H9 (cell line): ENCODE data around the gene TLE5. TPM values are rescaled to one million over a fixed set of nuclear protein-coding genes. Genes with fewer than 3 reads are reported as not detected.

Source experiments
- DNase-seq: peaks from one replicate; pipeline ENCODE4 v3.0.0-alpha.2; 2017
- H2AFZ ChIP-seq: one replicate; pipeline ENCODE4 v1.6.1; 2013; ENCODE audit warnings: mild to moderate bottlenecking, low read length, control low read depth, moderate library complexity
- H2AK5ac ChIP-seq: 2 replicates; pipeline ENCODE4 v1.6.1; 2013; ENCODE audit warnings: low read length, control low read depth, mixed read lengths; ENCODE audit not compliant: insufficient read length
- H2BK120ac ChIP-seq: one replicate; pipeline ENCODE4 v1.6.1; 2013; ENCODE audit warnings: low read depth, mild to moderate bottlenecking, low read length, control low read depth, inconsistent platforms; ENCODE audit not compliant: poor library complexity, severe bottlenecking
- H2BK12ac ChIP-seq: 2 replicates; pipeline ENCODE4 v1.6.1; 2013; ENCODE audit warnings: low read length, control low read depth, mixed read lengths, low read depth; ENCODE audit not compliant: insufficient read length
- H2BK15ac ChIP-seq: 2 replicates; pipeline ENCODE4 v1.6.1; 2013; ENCODE audit warnings: low read depth, low read length, control low read depth
- H2BK20ac ChIP-seq: one replicate; pipeline ENCODE4 v1.6.1; 2013; ENCODE audit warnings: low read depth, mild to moderate bottlenecking, low read length, control low read depth, inconsistent platforms; ENCODE audit not compliant: poor library complexity, severe bottlenecking
- H2BK5ac ChIP-seq: 2 replicates; pipeline ENCODE4 v1.6.1; 2013; ENCODE audit warnings: low read length, control low read depth, mixed read lengths; ENCODE audit not compliant: insufficient read length
- H3K14ac ChIP-seq: 2 replicates; pipeline ENCODE4 v1.6.1; 2013; ENCODE audit warnings: low read length, control low read depth; ENCODE audit not compliant: insufficient read depth
- H3K18ac ChIP-seq: 2 replicates; pipeline ENCODE4 v1.6.1; 2013; ENCODE audit warnings: low read depth, mild to moderate bottlenecking, mixed read lengths, low read length, control low read depth; ENCODE audit not compliant: insufficient read length
- H3K23ac ChIP-seq: 2 replicates; pipeline ENCODE4 v1.6.1; 2013; ENCODE audit warnings: low read length, control low read depth, mixed read lengths, low read depth; ENCODE audit not compliant: insufficient read length
- H3K23me2 ChIP-seq: 2 replicates; pipeline ENCODE4 v1.6.1; 2013; ENCODE audit warnings: low read depth, mild to moderate bottlenecking, mixed read lengths, low read length, control low read depth; ENCODE audit not compliant: insufficient read length, poor library complexity, severe bottlenecking
- H3K27ac ChIP-seq: 2 replicates; pipeline ENCODE4 v1.5.1; 2013; ENCODE audit warnings: low read length, control low read depth, mixed read lengths, low read depth; ENCODE audit not compliant: insufficient read length
- H3K27me3 ChIP-seq: 2 replicates; pipeline ENCODE4 v1.6.1; 2013; ENCODE audit warnings: low read length, control low read depth, inconsistent platforms; ENCODE audit not compliant: insufficient read depth
- H3K4ac ChIP-seq: 2 replicates; pipeline ENCODE4 v1.6.1; 2013; ENCODE audit warnings: low read depth, mild to moderate bottlenecking, control low read depth, inconsistent platforms, low read length, moderate library complexity
- H3K4me1 ChIP-seq: 2 replicates; pipeline ENCODE4 v1.6.1; 2013; ENCODE audit warnings: low read length, control low read depth, inconsistent platforms; ENCODE audit not compliant: insufficient read depth
- H3K4me2 ChIP-seq: 2 replicates; pipeline ENCODE4 v1.6.1; 2013; ENCODE audit warnings: low read length, control low read depth, mixed read lengths; ENCODE audit not compliant: insufficient read length, insufficient read depth
- H3K56ac ChIP-seq: 2 replicates; pipeline ENCODE4 v1.6.1; 2013; ENCODE audit warnings: low read depth, mild to moderate bottlenecking, mixed read lengths, low read length, control low read depth; ENCODE audit not compliant: insufficient read length
- H3K79me1 ChIP-seq: 2 replicates; pipeline ENCODE4 v1.6.1; 2013; ENCODE audit warnings: low read depth, mild to moderate bottlenecking, moderate library complexity, low read length, control low read depth, inconsistent platforms; ENCODE audit not compliant: insufficient read depth, poor library complexity, severe bottlenecking
- H3K79me2 ChIP-seq: 2 replicates; pipeline ENCODE4 v1.6.1; 2013; ENCODE audit warnings: low read length, control low read depth, inconsistent platforms; ENCODE audit not compliant: insufficient read depth
- H3K9ac ChIP-seq: 2 replicates; pipeline ENCODE4 v1.6.1; 2013; ENCODE audit warnings: low read length, control low read depth, mixed read lengths; ENCODE audit not compliant: insufficient read length; ENCODE audit errors: extremely low read depth
- H3K9me3 ChIP-seq: one replicate; pipeline ENCODE4 v1.6.1; 2013; ENCODE audit warnings: low read depth, low read length, inconsistent platforms; ENCODE audit not compliant: control insufficient read depth
- H3T11ph ChIP-seq: one replicate; pipeline ENCODE4 v1.6.1; 2013; ENCODE audit warnings: mild to moderate bottlenecking, low read length, control low read depth, inconsistent platforms
- H4K20me1 ChIP-seq: one replicate; pipeline ENCODE4 v1.6.1; 2013; ENCODE audit not compliant: control insufficient read depth, insufficient read length, insufficient read depth
- H4K5ac ChIP-seq: 2 replicates; pipeline ENCODE4 v1.6.1; 2013; ENCODE audit warnings: low read depth, mild to moderate bottlenecking, mixed read lengths, low read length, control low read depth; ENCODE audit not compliant: insufficient read length
- H4K8ac ChIP-seq: replicated peaks from 2 replicates; pipeline ENCODE4 v1.6.1; 2013; ENCODE audit warnings: low read length, control low read depth, mixed read lengths, low read depth; ENCODE audit not compliant: insufficient read length
- H4K91ac ChIP-seq: 2 replicates; pipeline ENCODE4 v1.6.1; 2013; ENCODE audit warnings: low read depth, mild to moderate bottlenecking, moderate library complexity, mixed read lengths, low read length, control low read depth; ENCODE audit not compliant: insufficient read length
- H3K27ac Mint-ChIP-seq, 3 experiments: 2 replicates in 2 of 3; 3 replicates in 1 of 3; pipeline ENCODE4 v1.8.0; 2020 to 2021; ENCODE audit warnings: mixed read lengths in 3 of 3, mild to moderate bottlenecking in 1 of 3, moderate library complexity in 1 of 3
- H3K27me3 Mint-ChIP-seq: 2 replicates; pipeline ENCODE4 v1.8.0; 2021; ENCODE audit warnings: low read depth, mild to moderate bottlenecking, moderate library complexity, mixed read lengths
- H3K36me3 Mint-ChIP-seq, 3 experiments: 2 replicates in 2 of 3; 3 replicates in 1 of 3; pipeline ENCODE4 v1.8.0; 2020 to 2021; ENCODE audit warnings: low read depth in 3 of 3, mixed read lengths in 3 of 3; ENCODE audit not compliant: insufficient read depth in 1 of 3
- H3K4me1 Mint-ChIP-seq, 2 experiments: 2 replicates each; pipeline ENCODE4 v1.8.0; 2020; ENCODE audit warnings: mixed read lengths in 2 of 2
- H3K4me3 Mint-ChIP-seq, 2 experiments: 2 replicates in 1 of 2; 3 replicates in 1 of 2; pipeline ENCODE4 v1.8.0; 2020 to 2021; ENCODE audit warnings: mild to moderate bottlenecking in 2 of 2, mixed read lengths in 2 of 2, moderate library complexity in 1 of 2
- H3K9me3 Mint-ChIP-seq, 2 experiments: 2 replicates in 1 of 2; 3 replicates in 1 of 2; pipeline ENCODE4 v1.8.0; 2020; ENCODE audit warnings: mild to moderate bottlenecking in 2 of 2, mixed read lengths in 2 of 2, moderate library complexity in 1 of 2
- WGBS: extraction: QIAGEN DNeasy Blood & Tissue Kit; methylation state at CpG from one replicate; pipeline ENCODE4 v1.1.7; 2013; ENCODE audit warnings: missing lambda C conversion rate, low lambda C conversion rate, mixed read lengths; ENCODE audit not compliant: insufficient read length; ENCODE audit errors: extremely low coverage; 5-methylcytosine and 5-hydroxymethylcytosine counted together
- total RNA-seq: library from RNA; stranded (reverse); gene quantifications from 2 replicates; pipeline ENCODE4 v1.2.1, GENCODE V29; 2021
- TF ChIP-seq, protein P1 (sequence below): fragments of 200-600 bp; sonication (generic); conservative IDR thresholded peaks from 3 replicates; pipeline ENCODE4 v1.8.0; 2021; ENCODE audit warnings: antibody characterized with exemption, mild to moderate bottlenecking

TLE5 gene
- total RNA-seq, 1 experiment from 2014 or later, result 221 TPM

DNA sequence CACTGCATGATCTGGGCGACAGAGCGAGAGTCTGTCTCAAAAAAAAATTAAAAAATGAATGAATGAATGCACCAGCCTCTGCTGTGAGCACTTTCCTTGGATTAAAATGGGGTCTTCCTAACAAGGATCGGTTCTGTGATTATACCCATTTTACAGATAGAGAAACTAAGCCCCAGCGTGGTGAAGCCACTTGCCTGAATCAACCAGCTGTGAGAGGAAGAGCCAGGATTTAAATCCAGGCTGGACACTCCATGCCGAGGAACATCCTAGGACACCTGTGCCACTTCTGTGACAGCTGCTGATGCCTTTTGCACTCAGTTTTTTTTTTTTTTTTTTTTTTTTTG lies 14.1 kb downstream of the TLE5 start:
- Mint-ChIP-seq H3K4me3 (peak overlapping the region in 1 of 2 experiments; percentile 87; a peak in 2 of 5 replicates), H3K9me3 (peaks cover 0 to 3% of the 10 kb centered on the region in 2 experiments; a peak in 2 of 5 replicates), H3K27me3 (peaks cover 49% of the 10 kb centered on the region), H3K4me1 (peaks cover 10 to 25% of the 10 kb centered on the region in 2 experiments), H3K36me3 (peaks cover 0 to 2% (median 0%) of the 10 kb centered on the region in 3 experiments; a peak in 2 of 7 replicates), H3K27ac (no peak overlapping the region; a peak in 1 of 7 replicates)
- Histone ChIP-seq H3K27ac (no peak overlapping the region), H3K23ac (no peak overlapping the region), H4K20me1 (no peaks in the 10 kb centered on the region), H3K18ac (no peak overlapping the region), H2BK5ac (no peak overlapping the region), H3K4ac (no peak overlapping the region), H2AK5ac (no peak overlapping the region), H4K8ac (no peak overlapping the region), H4K91ac (no peak overlapping the region), H3K79me2 (no peaks in the 10 kb centered on the region), H3T11ph (no peak overlapping the region), H3K56ac (no peak overlapping the region), H3K27me3 (no peaks in the 10 kb centered on the region), H3K4me2 (peak overlapping the region; percentile 59), H2BK120ac (no peak overlapping the region), H3K4me1 (no peaks in the 10 kb centered on the region), H3K14ac (no peak overlapping the region), H3K9ac (no peak overlapping the region), H2BK15ac (no peak overlapping the region), H3K23me2 (peaks cover 6% of the 10 kb centered on the region), H3K9me3 (no peaks in the 10 kb centered on the region), H4K5ac (no peak overlapping the region), H2BK20ac (no peak overlapping the region), H3K79me1 (no peaks in the 10 kb centered on the region), H2AFZ (no peak overlapping the region), H2BK12ac (no peak overlapping the region)
- TF ChIP-seq, protein P1, sequence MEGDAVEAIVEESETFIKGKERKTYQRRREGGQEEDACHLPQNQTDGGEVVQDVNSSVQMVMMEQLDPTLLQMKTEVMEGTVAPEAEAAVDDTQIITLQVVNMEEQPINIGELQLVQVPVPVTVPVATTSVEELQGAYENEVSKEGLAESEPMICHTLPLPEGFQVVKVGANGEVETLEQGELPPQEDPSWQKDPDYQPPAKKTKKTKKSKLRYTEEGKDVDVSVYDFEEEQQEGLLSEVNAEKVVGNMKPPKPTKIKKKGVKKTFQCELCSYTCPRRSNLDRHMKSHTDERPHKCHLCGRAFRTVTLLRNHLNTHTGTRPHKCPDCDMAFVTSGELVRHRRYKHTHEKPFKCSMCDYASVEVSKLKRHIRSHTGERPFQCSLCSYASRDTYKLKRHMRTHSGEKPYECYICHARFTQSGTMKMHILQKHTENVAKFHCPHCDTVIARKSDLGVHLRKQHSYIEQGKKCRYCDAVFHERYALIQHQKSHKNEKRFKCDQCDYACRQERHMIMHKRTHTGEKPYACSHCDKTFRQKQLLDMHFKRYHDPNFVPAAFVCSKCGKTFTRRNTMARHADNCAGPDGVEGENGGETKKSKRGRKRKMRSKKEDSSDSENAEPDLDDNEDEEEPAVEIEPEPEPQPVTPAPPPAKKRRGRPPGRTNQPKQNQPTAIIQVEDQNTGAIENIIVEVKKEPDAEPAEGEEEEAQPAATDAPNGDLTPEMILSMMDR, result no peak
- no peak for DNase-seq
- no CpG with 5 or more reads among the region's 5 CpGs for WGBS
